ENCODE measurements around the gene NT5DC3.
A peak's percentile ranks its signal among the peaks of the same experiment; 100 is the strongest.

- TF ChIP-seq NFRKB (IDR thresholded peaks at IDR 0.05), result no peak
- TF ChIP-seq FOXA1 (IDR thresholded peaks at IDR 0.05), result no peak
- TF ChIP-seq ZNF384 (IDR thresholded peaks at IDR 0.05), result no peak
- TF ChIP-seq LEF1 (IDR thresholded peaks at IDR 0.05; ENCODE audit: borderline replicate concordance), result no peak
- peak; percentile 67 for TF ChIP-seq PKNOX1 (IDR thresholded peaks at IDR 0.05)
- no peak for TF ChIP-seq ELF4 (IDR thresholded peaks at IDR 0.05)
- no peak for TF ChIP-seq FOXK2 (IDR thresholded peaks at IDR 0.05)
These were observed 11.5 kb upstream of the NT5DC3 start for GRCh38 chr12:103852498-103852997.

Measured in HEK293T (cell line).